ENCODE measurements around the gene CUL5.
A peak's percentile ranks its signal among the peaks of the same experiment; 100 is the strongest.
"Not testable (repeated sequence)": the region's sequence is repeated elsewhere in the genome, so short reads cannot be mapped to it uniquely, and the experiment has no call there.

The CUL5 gene

GRCh38 chr11:108117746-108118371, 109.2 kb downstream of the CUL5 start:
- DNase-seq = peak; percentile 60

- not testable (repeated sequence) for DNase-seq
Measured at GRCh38 chr11:108120936-108121273, 112.2 kb downstream of the CUL5 start.

GRCh38 chr11:108121274-108122155, 112.8 kb downstream of the CUL5 start, which contains the start of gene ACAT1:
Gene ACAT1 (plus strand): TSS chr11:108121567. CDS start chr11:108121607, 40 bp downstream.
- peak; percentile 83 for DNase-seq

- peak; percentile 18 for DNase-seq
Measured at GRCh38 chr11:108122166-108122628, 113.5 kb downstream of the CUL5 start.

GRCh38 chr11:108125096-108125495, 116.4 kb downstream of the CUL5 start:
- no peak for DNase-seq

GRCh38 chr11:108128772-108129171, 120.1 kb downstream of the CUL5 start:
- DNase-seq = no peak

GRCh38 chr11:108131993-108132392, 123.3 kb downstream of the CUL5 start:
- DNase-seq = no peak

GRCh38 chr11:108132993-108133538, 124.4 kb downstream of the CUL5 start:
- DNase-seq = not testable (repeated sequence)

GRCh38 chr11:108135845-108136544, 127.3 kb downstream of the CUL5 start:
- DNase-seq = no peak

- no peak for DNase-seq
Measured at GRCh38 chr11:108137212-108137611, 128.5 kb downstream of the CUL5 start.

- DNase-seq = no peak
Measured at GRCh38 chr11:108142304-108142703, 133.6 kb downstream of the CUL5 start.

- no peak for DNase-seq
Measured at GRCh38 chr11:108144615-108145014, 135.9 kb downstream of the CUL5 start.

GRCh38 chr11:108147150-108147549, 138.5 kb downstream of the CUL5 start:
- DNase-seq = no peak

- DNase-seq = no peak
Measured at GRCh38 chr11:108148556-108148955, 139.9 kb downstream of the CUL5 start.

- DNase-seq = no peak
Measured at GRCh38 chr11:108154591-108154990, 145.9 kb downstream of the CUL5 start.

Measured in HCEC 1CT (cell line).